GM12864 (cell line): ENCODE results near the gene C2orf80.

Source experiments
- DNase-seq: peaks from one replicate; pipeline ENCODE4 v3.0.0-alpha.2; 2011; ENCODE audit warnings: low read depth
- H3K4me3 ChIP-seq: 2 replicates; pipeline ENCODE4 v1.5.1; 2011; ENCODE audit warnings: mild to moderate bottlenecking, low read depth, low read length, control low read depth
- CTCF ChIP-seq: IDR thresholded peaks from 2 replicates; pipeline ENCODE4 v1.5.1; 2011; ENCODE audit warnings: low read depth, mild to moderate bottlenecking, moderate library complexity, low read length, control low read depth, inconsistent platforms; ENCODE audit errors: missing control alignments

The C2orf80 gene

DNA sequence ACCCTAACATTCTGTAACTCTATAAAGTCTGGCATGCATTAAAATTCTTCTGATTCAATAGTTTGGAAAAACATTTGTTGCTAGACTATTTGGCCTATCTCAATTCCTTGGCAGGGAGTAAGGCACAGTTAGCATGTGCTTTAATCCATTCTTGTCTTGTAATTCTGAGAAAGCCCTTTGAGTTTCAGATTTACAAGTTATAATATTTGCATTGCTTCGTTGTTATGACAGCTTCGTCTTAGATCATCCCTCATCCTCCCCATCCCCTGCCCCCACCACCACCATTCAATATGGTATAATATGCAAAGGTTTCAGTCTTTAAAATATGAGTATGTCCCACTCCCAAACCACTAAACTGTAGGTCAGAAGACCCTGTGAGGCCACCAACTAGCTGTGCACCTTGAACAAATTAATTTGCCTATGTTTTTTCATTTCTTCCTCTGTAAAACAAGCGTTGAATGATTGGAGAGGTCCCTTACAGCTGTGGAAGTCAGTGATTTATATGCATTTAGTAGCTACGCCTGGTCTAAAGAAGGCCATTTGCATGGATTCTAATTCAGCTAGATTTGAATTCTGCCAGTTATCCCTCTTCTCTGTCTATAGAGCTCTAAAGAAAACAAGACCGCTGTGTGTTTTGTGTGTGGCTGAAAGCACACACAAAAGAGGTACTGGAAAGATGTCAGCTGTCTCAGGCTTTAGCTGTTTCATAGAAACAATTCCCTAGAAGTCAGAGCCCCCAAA, 591 bp downstream of the C2orf80 start:
- H3K4me3 ChIP-seq, result no peak overlapping the region
- no peak for DNase-seq
- TF ChIP-seq CTCF, result no peak

DNA sequence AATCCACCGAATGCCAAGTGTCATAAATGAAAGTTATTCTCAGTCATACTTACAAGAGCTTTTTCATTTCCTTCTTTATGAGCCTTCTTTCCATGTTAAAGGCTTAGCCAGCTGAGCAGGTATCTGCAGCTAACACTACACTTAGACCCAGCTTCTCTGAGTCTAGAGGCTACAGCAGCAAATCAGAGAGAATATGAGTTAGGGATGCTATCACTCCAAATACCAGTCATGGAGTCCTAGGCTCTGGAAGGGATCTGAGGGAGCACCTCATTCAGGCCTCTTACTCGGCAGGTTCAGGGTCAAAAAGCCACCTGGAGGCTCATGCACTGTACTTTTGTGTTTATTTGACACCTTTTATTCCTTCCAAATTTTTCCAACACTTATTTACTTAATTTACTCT, 2.9 kb downstream of the C2orf80 start:
- no peak for TF ChIP-seq CTCF
- no peak for DNase-seq
- no peak overlapping the region for H3K4me3 ChIP-seq

GRCh38 chr2:208186465-208186864, 3.4 kb downstream of the C2orf80 start:
- TF ChIP-seq CTCF, result no peak
- no peak for DNase-seq
- H3K4me3 ChIP-seq, result no peak overlapping the region

- no peak for TF ChIP-seq CTCF
- no peak overlapping the region for H3K4me3 ChIP-seq
- no peak for DNase-seq
Measured at GRCh38 chr2:208183972-208184705, 5.7 kb downstream of the C2orf80 start.

DNA sequence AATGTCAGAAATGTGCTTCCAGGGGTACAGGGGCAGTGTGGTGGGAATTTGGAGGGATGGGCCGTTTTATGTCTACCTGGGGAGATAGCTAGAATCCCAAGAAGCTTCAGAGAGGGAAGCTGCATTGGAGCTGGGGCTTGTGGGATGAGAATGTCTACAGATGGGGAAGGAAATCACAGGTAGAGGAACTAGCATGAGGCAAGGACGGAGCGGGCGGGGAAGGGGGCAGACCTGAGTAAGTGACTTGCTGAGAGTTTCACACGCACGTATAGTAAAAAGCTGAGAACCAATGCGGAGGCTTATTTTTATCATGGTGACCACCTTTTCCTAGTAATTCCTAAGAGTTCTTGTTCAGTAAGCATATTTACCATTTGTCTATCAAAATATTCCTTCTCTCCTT, 6.3 kb downstream of the C2orf80 start:
- DNase-seq, result no peak
- TF ChIP-seq CTCF, result no peak
- no peak overlapping the region for H3K4me3 ChIP-seq

DNA sequence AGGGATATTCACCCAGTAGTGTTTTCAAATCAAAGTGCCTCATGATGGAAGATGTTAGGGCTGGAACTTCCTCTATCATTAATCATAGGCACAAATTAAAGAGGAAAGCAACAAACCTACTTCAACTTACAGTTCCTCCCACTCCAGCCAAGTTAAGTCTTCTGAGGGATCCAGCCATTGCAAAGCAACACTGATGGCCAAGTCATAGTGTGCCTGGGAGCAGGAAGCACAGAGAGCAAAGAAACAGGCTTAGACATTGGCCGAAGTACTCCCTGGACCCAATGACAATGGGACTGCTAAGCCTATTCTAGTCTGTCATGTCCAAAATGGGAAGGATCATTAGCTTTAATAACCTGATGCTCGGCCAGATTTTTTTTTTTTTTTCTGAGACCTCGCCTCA, 7.0 kb downstream of the C2orf80 start:
- DNase-seq, result no peak
- H3K4me3 ChIP-seq, result no peak overlapping the region
- TF ChIP-seq CTCF, result no peak
